RWPE1 (cell line): Measurements from ENCODE around the gene RRAGC.

ENCODE experiments used
- CTCF ChIA-PET: fragments of 350-600 bp; sonication (Branson Sonifier 250); formaldehyde crosslinking; extraction: SDS; loops from one replicate; lab custom pipeline; 2021; lab: Yijun Ruan, JAX
- POLR2A ChIA-PET: fragments of 400-600 bp; formaldehyde crosslinking; extraction: SDS; loops from one replicate; lab custom pipeline; 2020; ENCODE audit warnings: antibody characterized with exemption; ENCODE audit not compliant: low non-redundant PET; lab: Yijun Ruan, JAX
- DNase-seq: peaks from one replicate; pipeline ENCODE4 v3.0.0; 2012; ENCODE audit warnings: low spot score
- H3K27ac ChIP-seq: fragments of 450-650 bp; 2 replicates; pipeline ENCODE4 v1.5.1; 2017
- CTCF ChIP-seq: fragments of 450-650 bp; conservative IDR thresholded peaks from 2 replicates; pipeline ENCODE4 v1.5.1; 2017; ENCODE audit warnings: low read depth, mild to moderate bottlenecking

Gene RRAGC

GRCh38 chr1:38875811-38876210 lies 16.2 kb upstream of the RRAGC start:
- ChIA-PET CTCF (interaction anchor here (0.6 kb wide), 1 partner anchor 41 kb away, joined by 4 read pairs; no protein-coding TSS in a partner anchor), POLR2A (no interaction called here)
- H3K27ac ChIP-seq = no peak overlapping the region
- no peak for TF ChIP-seq CTCF
- no peak for DNase-seq

GRCh38 chr1:38873027-38873969 lies 13.7 kb upstream of the RRAGC start, which contains the start of gene MYCBP:
Gene MYCBP (minus strand): TSS chr1:38873348. CDS start chr1:38873305, 43 bp downstream.
- CTCF ChIA-PET = interaction anchor here (0.7 kb wide), 1 partner anchor 11 kb away, joined by 3 read pairs; no protein-coding TSS in a partner anchor
- peak within 1 kb of the TSS; percentile 78 for H3K27ac ChIP-seq
- POLR2A ChIA-PET = interaction anchor here (1.0 kb wide), 1 partner anchor 153 kb away, joined by 3 read pairs; the partner anchor contains the start of gene NDUFS5
- TF ChIP-seq CTCF = no peak
- peak; percentile 99 for DNase-seq

GRCh38 chr1:38872401-38873026 lies 12.9 kb upstream of the RRAGC start:
- no peak for TF ChIP-seq CTCF
- CTCF ChIA-PET = interaction anchor here (0.5 to 0.7 kb wide), 3 partner anchors 11 to 166 kb away, joined by 3 to 4 read pairs (median 3); no protein-coding TSS in a partner anchor
- peak; percentile 32 for DNase-seq
- POLR2A ChIA-PET = interaction anchor here (1.0 kb wide), 1 partner anchor 154 kb away, joined by 3 read pairs; the partner anchor contains the start of gene NDUFS5
- H3K27ac ChIP-seq = peak overlapping the region; percentile 78

GRCh38 chr1:38870996-38871395 lies 11.4 kb upstream of the RRAGC start:
- H3K27ac ChIP-seq = no peak overlapping the region
- ChIA-PET CTCF (interaction anchor here (0.6 kb wide), 1 partner anchor 668 kb away, joined by 3 read pairs; no protein-coding TSS in a partner anchor), POLR2A (no interaction called here)
- TF ChIP-seq CTCF = no peak
- DNase-seq = no peak

GRCh38 chr1:38867208-38867607 lies 7.6 kb upstream of the RRAGC start:
- TF ChIP-seq CTCF = no peak
- no peak overlapping the region for H3K27ac ChIP-seq
- no peak for DNase-seq
- ChIA-PET POLR2A (no interaction called here), CTCF (no interaction called here)
